Activated CD4-positive, alpha-beta memory T cell treated with anti-CD3 and anti-CD28 coated beads, Interleukin-2, amount 10 ng/mL, durations not matched to agents 7 days and 5 days (primary cell): Measurements from ENCODE around the gene FLVCR1. TPM values are rescaled to one million over a fixed set of nuclear protein-coding genes. Genes with fewer than 3 reads are reported as not detected.
"Not testable (repeated sequence)": the region's sequence is repeated elsewhere in the genome, so short reads cannot be mapped to it uniquely, and the experiment has no call there.

Experiments
- CTCF ChIA-PET: fragments of 350-600 bp; sonication (Branson Sonifier 250); formaldehyde crosslinking; loops from one replicate; lab custom pipeline; 2021; ENCODE audit warnings: antibody characterized with exemption, inconsistent platforms; lab: Charles Lee
- POLR2A ChIA-PET: fragments of 350-600 bp; sonication (Branson Sonifier 250); formaldehyde crosslinking; loops from one replicate; lab custom pipeline; 2021; ENCODE audit warnings: antibody characterized with exemption; lab: Charles Lee
- DNase-seq: peaks from one replicate; pipeline ENCODE4 v3.0.0-alpha.2; 2020
- H3K27ac Mint-ChIP-seq: one replicate; pipeline ENCODE4 v1.8.0; 2021; ENCODE audit warnings: mild to moderate bottlenecking, mixed read lengths
- H3K27me3 Mint-ChIP-seq: one replicate; pipeline ENCODE4 v1.8.0; 2021; ENCODE audit warnings: mixed read lengths
- H3K36me3 Mint-ChIP-seq: one replicate; pipeline ENCODE4 v1.8.0; 2021; ENCODE audit warnings: low read depth, mixed read lengths
- H3K4me1 Mint-ChIP-seq: one replicate; pipeline ENCODE4 v1.8.0; 2021; ENCODE audit warnings: mixed read lengths
- H3K4me3 Mint-ChIP-seq: one replicate; pipeline ENCODE4 v1.8.0; 2021; ENCODE audit warnings: mild to moderate bottlenecking, mixed read lengths
- H3K9me3 Mint-ChIP-seq: one replicate; pipeline ENCODE4 v1.8.0; 2021; ENCODE audit warnings: mixed read lengths
- total RNA-seq, 2 experiments: library from RNA; stranded (reverse); gene quantifications; one replicate each; pipeline ENCODE4 v1.2.3, GENCODE V29; 2021

FLVCR1 gene
- total RNA-seq, 2 experiments from 2014 or later = 11.7 to 14.2 TPM

GRCh38 chr1:212833211-212834207 lies 24.6 kb upstream of the FLVCR1 start:
- H3K27me3 Mint-ChIP-seq, CTCF ChIA-PET, H3K9me3 Mint-ChIP-seq, H3K27ac Mint-ChIP-seq, DNase-seq, H3K4me3 Mint-ChIP-seq, H3K36me3 Mint-ChIP-seq: not testable (repeated sequence)
- POLR2A ChIA-PET = interaction anchor here (0.6 to 1.0 kb wide), 2 partner anchors 42 to 79 kb away, joined by 3 to 4 read pairs; partner anchors contain the start of gene NSL1
- peaks cover 12% of the 10 kb centered on the region for H3K4me1 Mint-ChIP-seq

- Mint-ChIP-seq H3K36me3 (no peaks in the 10 kb centered on the region), H3K9me3 (no peaks in the 10 kb centered on the region), H3K4me1 (peaks cover 9% of the 10 kb centered on the region), H3K27ac (no peak overlapping the region), H3K4me3 (no peak overlapping the region), H3K27me3 (no peaks in the 10 kb centered on the region)
- CTCF ChIA-PET = no interaction called here
- DNase-seq = no peak
- POLR2A ChIA-PET = no interaction called here
Observed at GRCh38 chr1:212838145-212838544, 19.9 kb upstream of the FLVCR1 start.

GRCh38 chr1:212844521-212844920 lies 13.6 kb upstream of the FLVCR1 start:
- H3K36me3 Mint-ChIP-seq, POLR2A ChIA-PET: not testable (repeated sequence)

GRCh38 chr1:212847549-212847948 lies 10.5 kb upstream of the FLVCR1 start, which contains the start of gene SPATA45:
Gene SPATA45, minus strand, starts transcription at chr1:212847649. Its CDS starts 11,500 bp downstream, at chr1:212836149.
- Mint-ChIP-seq H3K36me3 (no peaks in the 10 kb centered on the region), H3K27ac (no peak within 1 kb of the TSS), H3K4me3 (no peak within 1 kb of the TSS), H3K27me3 (no peaks in the 10 kb centered on the region), H3K9me3 (no peaks in the 10 kb centered on the region), H3K4me1 (no peaks in the 10 kb centered on the region)
- POLR2A ChIA-PET = interaction anchor here (1.3 kb wide), 1 partner anchor 11 kb away, joined by 4 read pairs; the partner anchor contains the start of gene FLVCR1
- DNase-seq = no peak
- CTCF ChIA-PET = interaction anchor here (0.7 kb wide), 1 partner anchor 31 kb away, joined by 4 read pairs; no protein-coding TSS in a partner anchor

More at GRCh38 chr1:212844521-212844920, 13.6 kb upstream of the FLVCR1 start:
- H3K9me3 Mint-ChIP-seq, H3K4me1 Mint-ChIP-seq, H3K4me3 Mint-ChIP-seq, H3K27me3 Mint-ChIP-seq, H3K27ac Mint-ChIP-seq, CTCF ChIA-PET, DNase-seq: not testable (repeated sequence)

- Mint-ChIP-seq H3K9me3 (no peaks in the 10 kb centered on the region), H3K27ac (no peak overlapping the region), H3K4me1 (peaks cover 14% of the 10 kb centered on the region), H3K4me3 (no peak overlapping the region), H3K36me3 (peaks cover 7% of the 10 kb centered on the region), H3K27me3 (no peaks in the 10 kb centered on the region)
- CTCF ChIA-PET = no interaction called here
- POLR2A ChIA-PET = no interaction called here
- no peak for DNase-seq
Observed at GRCh38 chr1:212852105-212852688, 5.9 kb upstream of the FLVCR1 start.

- H3K36me3 Mint-ChIP-seq = peaks cover 11% of the 10 kb centered on the region
- CTCF ChIA-PET = no interaction called here
- no peaks in the 10 kb centered on the region for H3K27me3 Mint-ChIP-seq
- no peak overlapping the region for H3K27ac Mint-ChIP-seq
- H3K9me3 Mint-ChIP-seq = no peaks in the 10 kb centered on the region
- no peak overlapping the region for H3K4me3 Mint-ChIP-seq
- DNase-seq = no peak
- H3K4me1 Mint-ChIP-seq = peaks cover 22% of the 10 kb centered on the region
- POLR2A ChIA-PET = no interaction called here
Observed at GRCh38 chr1:212853658-212854057, 4.4 kb upstream of the FLVCR1 start.

- Mint-ChIP-seq H3K36me3 (peaks cover 16% of the 10 kb centered on the region), H3K27me3 (no peaks in the 10 kb centered on the region), H3K27ac (no peak overlapping the region), H3K9me3 (no peaks in the 10 kb centered on the region), H3K4me1 (peaks cover 28% of the 10 kb centered on the region), H3K4me3 (no peak overlapping the region)
- ChIA-PET POLR2A (no interaction called here), CTCF (interaction anchor here (1.1 to 2.1 kb wide), 3 partner anchors 134 to 192 kb away, joined by 3 to 10 read pairs (median 7); no protein-coding TSS in a partner anchor)
- DNase-seq = no peak
Observed at GRCh38 chr1:212856755-212857154, 1.3 kb upstream of the FLVCR1 start.

GRCh38 chr1:212858461-212859265 lies 588 bp downstream of the FLVCR1 start:
- H3K36me3 Mint-ChIP-seq = peaks cover 20% of the 10 kb centered on the region
- peak; percentile 33 for DNase-seq
- H3K27ac Mint-ChIP-seq = peak overlapping the region; percentile 92
- POLR2A ChIA-PET = interaction anchor here (0.7 to 1.9 kb wide), 15 partner anchors 9 to 1026 kb away, joined by 3 to 14 read pairs (median 5); partner anchors contain the start of genes NSL1 and TATDN3
- H3K4me3 Mint-ChIP-seq = no peak overlapping the region
- peaks cover 36% of the 10 kb centered on the region for H3K4me1 Mint-ChIP-seq
- H3K27me3 Mint-ChIP-seq = no peaks in the 10 kb centered on the region
- CTCF ChIA-PET = interaction anchor here (0.6 to 2.1 kb wide), 6 partner anchors 17 to 403 kb away, joined by 3 to 10 read pairs (median 6); partner anchors contain the start of genes NSL1 and TATDN3
- no peaks in the 10 kb centered on the region for H3K9me3 Mint-ChIP-seq

- Mint-ChIP-seq H3K9me3 (no peaks in the 10 kb centered on the region), H3K27ac (no peak overlapping the region), H3K4me1 (peaks cover 42% of the 10 kb centered on the region), H3K27me3 (no peaks in the 10 kb centered on the region), H3K4me3 (no peak overlapping the region), H3K36me3 (peaks cover 24% of the 10 kb centered on the region)
- POLR2A ChIA-PET = interaction anchor here (0.9 to 2.0 kb wide), 4 partner anchors 19 to 93 kb away, joined by 3 to 6 read pairs (median 3); partner anchors contain the start of genes NSL1 and TATDN3
- no peak for DNase-seq
- CTCF ChIA-PET = interaction anchor here (0.6 to 1.6 kb wide), 4 partner anchors 90 to 846 kb away, joined by 3 to 6 read pairs (median 4); no protein-coding TSS in a partner anchor
Observed at GRCh38 chr1:212860713-212861581, 2.9 kb downstream of the FLVCR1 start.

- peaks cover 31% of the 10 kb centered on the region for H3K4me1 Mint-ChIP-seq
- H3K27me3 Mint-ChIP-seq = no peaks in the 10 kb centered on the region
- H3K36me3 Mint-ChIP-seq = peaks cover 32% of the 10 kb centered on the region
- CTCF ChIA-PET = no interaction called here
- H3K4me3 Mint-ChIP-seq = no peak overlapping the region
- H3K9me3 Mint-ChIP-seq = no peaks in the 10 kb centered on the region
- POLR2A ChIA-PET = interaction anchor here (1.0 kb wide), 1 partner anchor 17 kb away, joined by 3 read pairs; no protein-coding TSS in a partner anchor
- DNase-seq = no peak
- H3K27ac Mint-ChIP-seq = no peak overlapping the region
Observed at GRCh38 chr1:212862111-212862690, 4.1 kb downstream of the FLVCR1 start.

GRCh38 chr1:212863345-212863744 lies 5.3 kb downstream of the FLVCR1 start:
- POLR2A ChIA-PET, H3K27ac Mint-ChIP-seq, H3K27me3 Mint-ChIP-seq, H3K9me3 Mint-ChIP-seq, H3K4me3 Mint-ChIP-seq, DNase-seq: not testable (repeated sequence)
- peaks cover 23% of the 10 kb centered on the region for H3K4me1 Mint-ChIP-seq
- CTCF ChIA-PET = interaction anchor here (1.2 kb wide), 1 partner anchor 408 kb away, joined by 3 read pairs; no protein-coding TSS in a partner anchor
- peaks cover 29% of the 10 kb centered on the region for H3K36me3 Mint-ChIP-seq
